ENCODE measurements around the gene SGCA. TPM values are rescaled to one million over a fixed set of nuclear protein-coding genes. Genes with fewer than 3 reads are reported as not detected.

Gene SGCA
- total RNA-seq, 3 donors from 2014 or later, result not detected

- Mint-ChIP-seq H3K4me1 (ENCODE audit: low read depth) (no peaks in the 10 kb centered on the region), H3K9me3 (no peaks in the 10 kb centered on the region), H3K4me3 (no peak overlapping the region), H3K27me3 (ENCODE audit: low read depth) (peaks cover 3% of the 10 kb centered on the region), H3K36me3 (ENCODE audit: insufficient read depth) (no peaks in the 10 kb centered on the region)
- no peak for DNase-seq
- no peak for ATAC-seq
These were observed 26.4 kb downstream of the SGCA start for GRCh38 chr17:50192144-50192617.

- no peaks in the 10 kb centered on the region for H3K9me3 Mint-ChIP-seq
- H3K4me1 Mint-ChIP-seq (ENCODE audit: low read depth), result no peaks in the 10 kb centered on the region
- H3K36me3 Mint-ChIP-seq (ENCODE audit: insufficient read depth), result no peaks in the 10 kb centered on the region
- DNase-seq, result no peak
- ATAC-seq, result no peak
- H3K27me3 Mint-ChIP-seq (ENCODE audit: low read depth), result peaks cover 2% of the 10 kb centered on the region
- H3K4me3 Mint-ChIP-seq, result no peak overlapping the region
These were observed 26.9 kb downstream of the SGCA start for GRCh38 chr17:50192618-50193291.

- no peak for ATAC-seq
- Mint-ChIP-seq H3K27me3 (ENCODE audit: low read depth) (peaks cover 9% of the 10 kb centered on the region), H3K9me3 (no peaks in the 10 kb centered on the region), H3K36me3 (ENCODE audit: insufficient read depth) (no peaks in the 10 kb centered on the region), H3K4me1 (ENCODE audit: low read depth) (peaks cover 8% of the 10 kb centered on the region), H3K4me3 (no peak overlapping the region)
- no peak for DNase-seq
These were observed 28.5 kb downstream of the SGCA start for GRCh38 chr17:50194140-50194933.

GRCh38 chr17:50194934-50195865 lies 29.4 kb downstream of the SGCA start:
- H3K4me3 Mint-ChIP-seq, result no peak overlapping the region
- peaks cover 9% of the 10 kb centered on the region for H3K27me3 Mint-ChIP-seq (ENCODE audit: low read depth)

GRCh38 chr17:50196036-50196435 lies 30.2 kb downstream of the SGCA start:
- Mint-ChIP-seq H3K36me3 (ENCODE audit: insufficient read depth) (no peaks in the 10 kb centered on the region), H3K4me3 (no peak overlapping the region), H3K9me3 (no peaks in the 10 kb centered on the region), H3K4me1 (ENCODE audit: low read depth) (peaks cover 17% of the 10 kb centered on the region), H3K27me3 (ENCODE audit: low read depth) (peaks cover 15% of the 10 kb centered on the region)
- no peak for DNase-seq
- ATAC-seq, result no peak

More at GRCh38 chr17:50194934-50195865, 29.4 kb downstream of the SGCA start:
- Mint-ChIP-seq H3K9me3 (no peaks in the 10 kb centered on the region), H3K36me3 (ENCODE audit: insufficient read depth) (no peaks in the 10 kb centered on the region), H3K4me1 (ENCODE audit: low read depth) (peaks cover 12% of the 10 kb centered on the region)
- no peak for DNase-seq
- no peak for ATAC-seq

GRCh38 chr17:50196826-50197225 lies 31.0 kb downstream of the SGCA start:
- ATAC-seq (no peak), DNase-seq (no peak)
- Mint-ChIP-seq H3K4me1 (ENCODE audit: low read depth) (peaks cover 21% of the 10 kb centered on the region), H3K9me3 (no peaks in the 10 kb centered on the region), H3K27me3 (ENCODE audit: low read depth) (peaks cover 23% of the 10 kb centered on the region), H3K36me3 (ENCODE audit: insufficient read depth) (no peaks in the 10 kb centered on the region), H3K4me3 (no peak overlapping the region)

GRCh38 chr17:50198026-50198669 lies 32.3 kb downstream of the SGCA start:
- Mint-ChIP-seq H3K4me1 (ENCODE audit: low read depth) (peaks cover 21% of the 10 kb centered on the region), H3K9me3 (no peaks in the 10 kb centered on the region), H3K27me3 (ENCODE audit: low read depth) (peaks cover 36% of the 10 kb centered on the region), H3K36me3 (ENCODE audit: insufficient read depth) (no peaks in the 10 kb centered on the region), H3K4me3 (no peak overlapping the region)
- DNase-seq, result peak; percentile 59
- no peak for ATAC-seq

- Mint-ChIP-seq H3K4me1 (ENCODE audit: low read depth) (peaks cover 21% of the 10 kb centered on the region), H3K4me3 (no peak overlapping the region), H3K27me3 (ENCODE audit: low read depth) (peaks cover 44% of the 10 kb centered on the region), H3K9me3 (no peaks in the 10 kb centered on the region), H3K36me3 (ENCODE audit: insufficient read depth) (no peaks in the 10 kb centered on the region)
- DNase-seq (no peak), ATAC-seq (no peak)
These were observed 33.5 kb downstream of the SGCA start for GRCh38 chr17:50199211-50199802.

- ATAC-seq (peak; percentile 70 to 77), DNase-seq (peak; percentile 57)
- Mint-ChIP-seq H3K9me3 (no peaks in the 10 kb centered on the region), H3K36me3 (ENCODE audit: insufficient read depth) (no peaks in the 10 kb centered on the region), H3K27me3 (ENCODE audit: low read depth) (peaks cover 45% of the 10 kb centered on the region), H3K4me3 (peak overlapping the region; percentile 71), H3K4me1 (ENCODE audit: low read depth) (peaks cover 21% of the 10 kb centered on the region)
These were observed 34.1 kb downstream of the SGCA start for GRCh38 chr17:50199803-50200456.

- Mint-ChIP-seq H3K4me3 (peak overlapping the region; percentile 71), H3K9me3 (no peaks in the 10 kb centered on the region), H3K36me3 (ENCODE audit: insufficient read depth) (no peaks in the 10 kb centered on the region), H3K27me3 (ENCODE audit: low read depth) (peaks cover 53% of the 10 kb centered on the region), H3K4me1 (ENCODE audit: low read depth) (peaks cover 21% of the 10 kb centered on the region)
- ATAC-seq (peak; percentile 85 to 86), DNase-seq (peak; percentile 74)
These were observed 34.9 kb downstream of the SGCA start for GRCh38 chr17:50200457-50201275.

GRCh38 chr17:50201276-50201854 lies 35.6 kb downstream of the SGCA start, which contains the start of gene COL1A1:
COL1A1 (minus strand) TSS chr17:50201631; CDS start chr17:50201513, 118 bp downstream.
- Mint-ChIP-seq H3K9me3 (no peaks in the 10 kb centered on the region), H3K4me3 (peak within 1 kb of the TSS; percentile 71), H3K36me3 (ENCODE audit: insufficient read depth) (no peaks in the 10 kb centered on the region), H3K27me3 (ENCODE audit: low read depth) (peaks cover 60% of the 10 kb centered on the region), H3K4me1 (ENCODE audit: low read depth) (peaks cover 21% of the 10 kb centered on the region)
- ATAC-seq, result no peak
- no peak for DNase-seq

GRCh38 chr17:50203086-50203485 lies 37.3 kb downstream of the SGCA start:
- Mint-ChIP-seq H3K36me3 (ENCODE audit: insufficient read depth) (no peaks in the 10 kb centered on the region), H3K4me3 (no peak overlapping the region), H3K9me3 (no peaks in the 10 kb centered on the region), H3K27me3 (ENCODE audit: low read depth) (peaks cover 72% of the 10 kb centered on the region), H3K4me1 (ENCODE audit: low read depth) (peaks cover 26% of the 10 kb centered on the region)
- no peak for ATAC-seq
- no peak for DNase-seq
